22Rv1 (cell line): ENCODE data around the gene STRN3.
"Not testable (repeated sequence)": the region's sequence is repeated elsewhere in the genome, so short reads cannot be mapped to it uniquely, and the experiment has no call there.

Source experiments
- H3K27ac ChIP-seq: fragments of 450-650 bp; 2 replicates; pipeline ENCODE4 v1.5.1; 2017
- ZFX ChIP-seq: fragments of 450-650 bp; IDR thresholded peaks from 2 replicates; pipeline ENCODE4 v1.6.1; 2017; ENCODE audit warnings: antibody characterized with exemption, borderline replicate concordance
- TF ChIP-seq, protein P1 (sequence below): fragments of 450-650 bp; IDR thresholded peaks from 2 replicates; pipeline ENCODE4 v1.5.1; 2017; ENCODE audit warnings: mild to moderate bottlenecking

The STRN3 gene

DNA sequence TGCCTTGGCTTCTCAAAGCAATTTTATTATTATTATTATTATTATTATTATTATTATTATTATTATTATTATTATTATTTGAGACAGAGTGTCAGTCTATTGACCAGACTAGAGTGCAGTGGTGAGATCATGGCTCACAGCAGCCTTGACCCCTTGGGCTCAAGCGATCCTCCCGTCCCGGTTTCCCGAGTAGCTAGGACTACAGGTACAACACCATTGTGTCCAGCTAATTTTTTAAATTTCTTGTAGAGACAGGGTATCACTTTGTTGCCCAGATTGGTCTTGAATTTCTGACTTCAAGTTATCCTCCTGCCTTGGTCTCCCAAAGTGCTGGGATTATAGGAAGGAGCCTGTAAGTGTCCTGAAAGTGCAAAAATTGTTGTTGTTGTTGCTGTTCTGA, 12.3 kb downstream of the STRN3 start:
- no peak for TF ChIP-seq ZFX
- TF ChIP-seq, protein P1, sequence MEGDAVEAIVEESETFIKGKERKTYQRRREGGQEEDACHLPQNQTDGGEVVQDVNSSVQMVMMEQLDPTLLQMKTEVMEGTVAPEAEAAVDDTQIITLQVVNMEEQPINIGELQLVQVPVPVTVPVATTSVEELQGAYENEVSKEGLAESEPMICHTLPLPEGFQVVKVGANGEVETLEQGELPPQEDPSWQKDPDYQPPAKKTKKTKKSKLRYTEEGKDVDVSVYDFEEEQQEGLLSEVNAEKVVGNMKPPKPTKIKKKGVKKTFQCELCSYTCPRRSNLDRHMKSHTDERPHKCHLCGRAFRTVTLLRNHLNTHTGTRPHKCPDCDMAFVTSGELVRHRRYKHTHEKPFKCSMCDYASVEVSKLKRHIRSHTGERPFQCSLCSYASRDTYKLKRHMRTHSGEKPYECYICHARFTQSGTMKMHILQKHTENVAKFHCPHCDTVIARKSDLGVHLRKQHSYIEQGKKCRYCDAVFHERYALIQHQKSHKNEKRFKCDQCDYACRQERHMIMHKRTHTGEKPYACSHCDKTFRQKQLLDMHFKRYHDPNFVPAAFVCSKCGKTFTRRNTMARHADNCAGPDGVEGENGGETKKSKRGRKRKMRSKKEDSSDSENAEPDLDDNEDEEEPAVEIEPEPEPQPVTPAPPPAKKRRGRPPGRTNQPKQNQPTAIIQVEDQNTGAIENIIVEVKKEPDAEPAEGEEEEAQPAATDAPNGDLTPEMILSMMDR: no peak
- H3K27ac ChIP-seq: no peak overlapping the region

DNA sequence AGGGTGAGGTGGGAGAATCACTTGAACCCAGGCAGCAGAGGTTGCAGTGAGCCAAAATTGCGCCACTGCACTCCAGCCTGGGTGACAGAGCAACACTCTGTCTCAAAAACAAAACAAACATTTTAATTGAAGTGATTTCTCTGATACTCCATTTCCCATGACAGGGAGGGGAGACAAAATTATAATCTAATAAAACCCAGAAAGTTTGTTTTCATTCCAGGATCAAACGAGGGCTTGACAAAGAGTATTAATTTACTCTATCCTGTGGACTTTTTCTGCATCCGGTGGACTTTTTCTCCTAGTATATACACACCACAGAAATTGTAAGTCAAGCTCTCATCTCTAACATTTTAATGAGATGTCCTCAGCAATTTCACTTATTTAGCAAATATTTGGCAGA, 15.2 kb downstream of the STRN3 start:
- no peak overlapping the region for H3K27ac ChIP-seq
- TF ChIP-seq, protein P1: no peak
- no peak for TF ChIP-seq ZFX

DNA sequence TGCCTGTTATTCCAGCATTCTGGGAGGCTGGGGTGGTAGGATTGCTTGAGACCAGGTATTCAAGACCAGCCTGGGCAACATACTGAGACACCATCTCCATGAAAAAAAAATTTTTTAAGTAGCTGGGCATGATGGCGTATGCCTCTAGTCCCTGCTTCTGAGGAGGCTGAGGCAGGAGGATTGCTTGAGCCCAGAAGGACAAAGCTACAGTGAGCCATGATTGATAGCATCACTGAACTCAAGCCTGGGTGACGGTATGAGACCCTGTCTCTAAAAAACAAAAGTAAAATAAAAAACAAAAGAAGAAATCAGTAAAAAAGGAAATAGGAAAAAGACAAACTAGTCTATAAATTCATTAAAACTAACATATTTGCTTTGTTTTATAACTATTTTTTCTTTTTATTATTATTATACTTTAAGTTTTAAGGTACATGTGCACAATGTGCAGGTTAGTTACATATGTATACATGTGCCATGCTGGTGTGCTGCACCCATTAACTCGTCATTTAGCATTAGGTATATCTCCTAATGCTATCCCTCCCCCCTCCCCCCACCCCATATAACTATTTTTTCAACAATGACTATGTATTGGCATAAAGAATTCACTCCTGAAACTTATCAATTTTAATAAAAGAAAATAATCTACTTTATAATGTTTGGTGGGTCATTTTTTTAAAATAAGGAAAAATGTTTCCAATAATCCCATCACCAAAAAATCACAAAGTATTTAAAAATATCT, 16.2 kb downstream of the STRN3 start:
- TF ChIP-seq ZFX: no peak
- TF ChIP-seq, protein P1: no peak
- H3K27ac ChIP-seq: no peak overlapping the region

- H3K27ac ChIP-seq: no peak overlapping the region
- TF ChIP-seq, protein P1: no peak
- no peak for TF ChIP-seq ZFX
Observed at GRCh38 chr14:31006703-31007102, 19.5 kb downstream of the STRN3 start.

- H3K27ac ChIP-seq: not testable (repeated sequence)
Observed at GRCh38 chr14:31004007-31004406, 22.2 kb downstream of the STRN3 start.

DNA sequence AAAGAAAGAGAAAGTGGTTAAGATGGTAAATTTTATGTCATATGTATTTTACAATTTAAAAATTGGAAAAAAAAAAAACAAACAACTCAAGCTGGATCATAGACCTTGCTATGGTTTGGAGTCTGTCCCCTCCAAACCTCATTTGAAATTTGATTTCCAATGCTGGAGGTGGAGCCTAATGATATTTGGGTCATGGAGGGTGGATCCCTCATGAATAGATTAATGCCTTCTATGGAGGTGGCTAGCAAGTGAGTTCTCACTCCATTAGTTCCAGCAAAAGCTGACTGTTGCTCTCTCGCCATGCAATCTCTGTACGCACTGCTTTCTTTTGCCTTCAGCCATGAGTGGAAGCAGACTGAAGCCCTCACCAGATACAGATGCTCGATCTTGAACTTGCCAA, 22.9 kb downstream of the STRN3 start:
- TF ChIP-seq, protein P1: no peak
- H3K27ac ChIP-seq: no peak overlapping the region

GRCh38 chr14:31001339-31001658, 24.9 kb downstream of the STRN3 start:
- TF ChIP-seq, protein P1: no peak
- no peak for TF ChIP-seq ZFX
- no peak overlapping the region for H3K27ac ChIP-seq
